Measurements from ENCODE around the gene LCK.

GRCh38 chr1:32246888-32247273 is 4.2 kb upstream of the LCK start, which contains the start of gene FAM167B:
- TF ChIP-seq CTCF (IDR thresholded peaks at IDR 0.05) (no peak), POLR2A (IDR thresholded peaks at IDR 0.05) (no peak)
